Type B pancreatic cell (in vitro differentiated cells): ENCODE data around the gene GPC5. TPM values are rescaled to one million over a fixed set of nuclear protein-coding genes. Genes with fewer than 3 reads are reported as not detected.

Experiments
- DNase-seq: peaks from one replicate; pipeline ENCODE4 v3.0.0; 2021; ENCODE audit warnings: mixed read lengths; ENCODE audit not compliant: unreplicated experiment; ENCODE audit errors: extremely low spot score
- H3K27ac Mint-ChIP-seq: 2 replicates; pipeline ENCODE4 v1.8.0; 2021; ENCODE audit warnings: mild to moderate bottlenecking, mixed read lengths
- H3K27me3 Mint-ChIP-seq: 2 replicates; pipeline ENCODE4 v1.8.0; 2021; ENCODE audit warnings: mixed read lengths
- H3K36me3 Mint-ChIP-seq: 2 replicates; pipeline ENCODE4 v1.8.0; 2021; ENCODE audit warnings: mixed read lengths
- H3K4me1 Mint-ChIP-seq: one replicate; pipeline ENCODE4 v1.8.0; 2021; ENCODE audit warnings: mixed read lengths; ENCODE audit not compliant: unreplicated experiment
- H3K4me3 Mint-ChIP-seq: 2 replicates; pipeline ENCODE4 v1.8.0; 2021; ENCODE audit warnings: mild to moderate bottlenecking, mixed read lengths
- H3K9me3 Mint-ChIP-seq: 2 replicates; pipeline ENCODE4 v1.8.0; 2021; ENCODE audit warnings: mixed read lengths
- CTCF ChIP-seq: fragments of 200-600 bp; sonication (generic); conservative IDR thresholded peaks from 2 replicates; pipeline ENCODE4 v1.5.0; 2021; ENCODE audit warnings: antibody characterized with exemption, mild to moderate bottlenecking
- total RNA-seq: library from RNA; stranded (reverse); gene quantifications from 2 replicates; pipeline ENCODE4 v1.2.1, GENCODE V29; 2021; ENCODE audit warnings: low replicate concordance

GPC5 gene
- total RNA-seq, 1 donor from 2014 or later, result 2.8 TPM

DNA sequence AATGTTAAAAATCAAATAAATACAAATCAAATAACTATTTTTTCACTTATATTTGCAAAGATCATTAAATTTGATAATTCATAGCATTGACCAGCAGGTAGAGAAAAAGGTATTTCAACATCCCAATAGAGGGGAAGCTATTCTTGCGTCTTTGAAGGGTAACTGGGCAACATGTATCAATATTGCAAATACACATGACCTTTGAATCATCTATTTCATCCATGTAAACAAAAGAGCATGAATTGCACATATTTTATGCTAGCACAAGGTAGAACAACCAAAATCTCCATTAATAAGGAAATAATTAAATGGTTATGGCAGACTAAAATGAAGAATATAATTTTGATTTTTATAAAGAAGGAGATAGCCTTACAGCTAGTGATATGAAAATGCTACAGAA is 372.8 kb downstream of the GPC5 start:
- no peak for TF ChIP-seq CTCF
- no peaks in the 10 kb centered on the region for H3K9me3 Mint-ChIP-seq
- no peaks in the 10 kb centered on the region for H3K4me1 Mint-ChIP-seq
- no peaks in the 10 kb centered on the region for H3K27me3 Mint-ChIP-seq
- no peaks in the 10 kb centered on the region for H3K36me3 Mint-ChIP-seq
- H3K27ac Mint-ChIP-seq, result no peak overlapping the region
- H3K4me3 Mint-ChIP-seq, result no peak overlapping the region
- no peak for DNase-seq

GRCh38 chr13:91773591-91774227 is 375.3 kb downstream of the GPC5 start:
- no peaks in the 10 kb centered on the region for H3K36me3 Mint-ChIP-seq
- no peak overlapping the region for H3K4me3 Mint-ChIP-seq
- no peak for DNase-seq
- H3K9me3 Mint-ChIP-seq, result no peaks in the 10 kb centered on the region
- no peak for TF ChIP-seq CTCF
- H3K4me1 Mint-ChIP-seq, result no peaks in the 10 kb centered on the region
- no peaks in the 10 kb centered on the region for H3K27me3 Mint-ChIP-seq
- H3K27ac Mint-ChIP-seq, result no peak overlapping the region

DNA sequence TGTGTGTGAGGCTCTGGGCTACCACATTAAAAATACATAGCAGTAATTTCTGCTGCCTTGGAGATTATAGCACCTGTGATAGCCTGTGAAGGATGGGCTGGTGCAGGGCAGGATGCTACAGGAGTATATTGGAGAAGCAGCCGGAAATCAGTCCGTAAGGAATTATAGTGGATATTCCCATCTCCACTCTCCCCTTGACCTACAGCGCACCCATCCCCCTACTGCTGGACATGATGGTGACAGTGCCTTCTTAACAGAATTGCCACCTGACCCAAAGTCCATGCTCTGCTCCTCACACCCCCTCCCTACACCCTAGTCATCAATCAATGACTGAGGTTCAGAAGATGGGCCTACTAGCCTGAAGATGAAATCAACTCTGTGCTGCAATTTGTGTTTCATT is 376.0 kb downstream of the GPC5 start:
- Mint-ChIP-seq H3K9me3 (no peaks in the 10 kb centered on the region), H3K36me3 (no peaks in the 10 kb centered on the region), H3K4me1 (no peaks in the 10 kb centered on the region), H3K4me3 (no peak overlapping the region), H3K27me3 (no peaks in the 10 kb centered on the region), H3K27ac (no peak overlapping the region)
- no peak for DNase-seq
- no peak for TF ChIP-seq CTCF

DNA sequence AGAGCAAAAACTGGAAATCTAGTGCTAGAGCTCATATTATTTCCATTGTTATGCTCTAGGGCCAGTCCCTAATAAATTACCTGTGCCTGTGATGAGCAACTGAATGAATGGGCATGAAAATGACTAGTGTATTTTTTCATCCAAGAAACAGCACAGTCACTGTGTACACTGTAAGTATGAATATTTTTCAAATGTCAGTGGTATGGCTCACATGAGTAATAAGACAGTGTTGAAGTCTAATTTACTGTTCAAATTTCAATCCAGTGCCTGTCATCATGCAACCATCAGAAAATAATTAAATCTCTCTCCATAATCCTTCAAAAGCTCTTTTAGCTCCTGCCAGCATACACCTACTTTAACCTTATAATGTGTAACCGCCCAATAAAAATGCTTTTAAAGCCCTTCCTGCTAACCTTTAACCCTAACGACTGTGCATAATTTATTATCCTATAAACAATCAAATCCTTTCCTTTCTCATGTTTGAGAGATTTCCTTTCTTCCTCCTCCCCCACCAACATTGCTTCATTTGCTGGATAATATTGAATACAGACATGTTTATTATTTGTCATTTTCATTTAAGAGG is 378.3 kb downstream of the GPC5 start:
- H3K9me3 Mint-ChIP-seq, result no peaks in the 10 kb centered on the region
- no peak for TF ChIP-seq CTCF
- DNase-seq, result no peak
- no peaks in the 10 kb centered on the region for H3K4me1 Mint-ChIP-seq
- H3K4me3 Mint-ChIP-seq, result no peak overlapping the region
- H3K27me3 Mint-ChIP-seq, result no peaks in the 10 kb centered on the region
- H3K36me3 Mint-ChIP-seq, result no peaks in the 10 kb centered on the region
- no peak overlapping the region for H3K27ac Mint-ChIP-seq

DNA sequence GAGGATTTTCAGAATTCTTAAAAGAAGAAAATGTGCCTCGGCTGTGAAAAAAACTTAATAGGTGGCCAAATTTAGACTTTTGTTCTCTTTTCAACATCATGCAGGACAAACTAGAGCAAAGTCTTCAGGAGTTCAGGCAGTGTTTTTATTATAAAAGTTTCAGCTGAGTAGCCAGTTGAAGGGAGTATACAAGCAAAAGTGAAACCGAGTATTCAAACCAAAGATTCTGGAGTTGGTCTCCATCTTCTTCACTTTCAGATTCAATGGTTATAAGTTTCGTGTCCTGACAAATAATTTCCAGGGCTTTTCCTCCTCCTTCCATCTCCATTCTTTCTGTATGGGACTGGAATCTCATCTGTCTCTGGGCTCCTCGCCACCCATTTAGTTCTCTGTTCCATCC is 379.7 kb downstream of the GPC5 start:
- Mint-ChIP-seq H3K4me3 (no peak overlapping the region), H3K27ac (no peak overlapping the region), H3K27me3 (no peaks in the 10 kb centered on the region), H3K9me3 (no peaks in the 10 kb centered on the region), H3K36me3 (no peaks in the 10 kb centered on the region), H3K4me1 (no peaks in the 10 kb centered on the region)
- no peak for TF ChIP-seq CTCF
- DNase-seq, result no peak
